Measurements from ENCODE around the gene HIVEP3. TPM values are rescaled to one million over a fixed set of nuclear protein-coding genes. Genes with fewer than 3 reads are reported as not detected.
A peak's percentile ranks its signal among the peaks of the same experiment; 100 is the strongest.

Gene HIVEP3
- total RNA-seq, 1 donor from 2014 or later: 3.6 TPM

DNA sequence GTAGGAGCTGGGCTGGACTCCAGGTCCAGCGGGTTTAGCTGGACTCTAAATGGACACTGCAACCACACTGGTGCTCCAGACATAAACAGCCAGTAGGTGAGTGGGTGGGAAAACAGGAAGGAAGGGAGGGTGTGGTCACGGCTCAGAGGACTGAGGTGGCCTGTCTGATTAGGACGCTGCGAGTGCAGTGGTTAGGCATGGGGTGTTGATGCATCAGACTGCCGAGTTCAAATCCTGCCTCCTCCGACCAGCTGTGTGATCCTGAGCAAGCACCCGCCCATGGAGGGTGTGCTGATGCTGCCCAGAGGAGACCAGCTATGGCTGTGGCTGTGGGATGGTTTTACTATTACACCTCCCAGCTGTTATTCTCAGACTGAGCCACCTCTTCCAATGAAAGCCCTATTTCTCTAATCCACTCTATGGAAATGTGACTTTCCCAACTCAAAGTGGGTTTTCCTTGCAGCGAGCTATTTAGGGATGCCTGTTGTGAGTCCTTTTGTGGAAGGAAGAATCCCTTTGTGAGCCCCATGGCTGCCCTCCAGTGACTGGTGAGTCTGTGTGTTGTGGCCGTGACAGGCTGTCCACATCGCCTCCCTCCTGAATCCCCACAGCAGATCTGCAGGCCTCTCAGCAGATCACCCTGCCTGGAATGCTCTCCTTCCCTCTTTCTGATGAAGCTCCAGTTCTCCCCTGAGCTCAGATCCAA is 377.7 kb downstream of the HIVEP3 start:
- DNase-seq (ENCODE audit: low spot score): peak; percentile 49
- H3K27ac Mint-ChIP-seq (ENCODE audit: unreplicated experiment): no peak overlapping the region

DNA sequence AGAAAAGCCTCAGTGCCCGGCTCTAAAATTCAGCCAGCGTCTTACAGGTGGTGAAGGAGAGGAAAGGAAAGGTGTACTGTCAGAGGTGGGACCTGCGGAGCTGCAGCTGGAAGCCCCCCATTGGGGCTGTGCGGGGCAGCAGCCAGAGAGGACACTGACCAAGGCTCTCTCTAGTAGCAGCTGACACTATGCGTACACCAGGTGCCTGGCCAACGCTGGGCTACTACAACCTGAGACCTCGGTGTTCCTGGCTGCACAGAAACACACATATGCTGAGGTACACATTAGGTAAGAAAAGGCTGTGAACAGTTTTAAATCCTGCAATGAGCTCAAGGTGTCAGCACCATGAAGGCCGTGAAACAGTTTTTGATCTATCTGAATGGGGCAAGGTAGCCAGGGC is 378.7 kb downstream of the HIVEP3 start:
- no peaks in the 10 kb centered on the region for H3K27me3 Mint-ChIP-seq (ENCODE audit: low read depth)
- no peak overlapping the region for H3K4me3 Mint-ChIP-seq (ENCODE audit: unreplicated experiment)
- no peak overlapping the region for H3K27ac Mint-ChIP-seq (ENCODE audit: unreplicated experiment)
- TF ChIP-seq, protein P1, sequence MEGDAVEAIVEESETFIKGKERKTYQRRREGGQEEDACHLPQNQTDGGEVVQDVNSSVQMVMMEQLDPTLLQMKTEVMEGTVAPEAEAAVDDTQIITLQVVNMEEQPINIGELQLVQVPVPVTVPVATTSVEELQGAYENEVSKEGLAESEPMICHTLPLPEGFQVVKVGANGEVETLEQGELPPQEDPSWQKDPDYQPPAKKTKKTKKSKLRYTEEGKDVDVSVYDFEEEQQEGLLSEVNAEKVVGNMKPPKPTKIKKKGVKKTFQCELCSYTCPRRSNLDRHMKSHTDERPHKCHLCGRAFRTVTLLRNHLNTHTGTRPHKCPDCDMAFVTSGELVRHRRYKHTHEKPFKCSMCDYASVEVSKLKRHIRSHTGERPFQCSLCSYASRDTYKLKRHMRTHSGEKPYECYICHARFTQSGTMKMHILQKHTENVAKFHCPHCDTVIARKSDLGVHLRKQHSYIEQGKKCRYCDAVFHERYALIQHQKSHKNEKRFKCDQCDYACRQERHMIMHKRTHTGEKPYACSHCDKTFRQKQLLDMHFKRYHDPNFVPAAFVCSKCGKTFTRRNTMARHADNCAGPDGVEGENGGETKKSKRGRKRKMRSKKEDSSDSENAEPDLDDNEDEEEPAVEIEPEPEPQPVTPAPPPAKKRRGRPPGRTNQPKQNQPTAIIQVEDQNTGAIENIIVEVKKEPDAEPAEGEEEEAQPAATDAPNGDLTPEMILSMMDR (IDR thresholded peaks at IDR 0.05): no peak
- H3K36me3 Mint-ChIP-seq (ENCODE audit: low read depth): no peaks in the 10 kb centered on the region
- H3K9me3 Mint-ChIP-seq (ENCODE audit: low read depth): no peaks in the 10 kb centered on the region
- H3K4me1 Mint-ChIP-seq (ENCODE audit: low read depth): peaks cover 39% of the 10 kb centered on the region
- DNase-seq (ENCODE audit: low spot score): peak; percentile 52

More for the DNA sequence above, 377.7 kb downstream of the HIVEP3 start:
- H3K27me3 Mint-ChIP-seq (ENCODE audit: low read depth): no peaks in the 10 kb centered on the region
- H3K4me1 Mint-ChIP-seq (ENCODE audit: low read depth): peaks cover 35% of the 10 kb centered on the region
- no peaks in the 10 kb centered on the region for H3K36me3 Mint-ChIP-seq (ENCODE audit: low read depth)
- TF ChIP-seq, protein P1 (IDR thresholded peaks at IDR 0.05): no peak
- H3K9me3 Mint-ChIP-seq (ENCODE audit: low read depth): no peaks in the 10 kb centered on the region
- no peak overlapping the region for H3K4me3 Mint-ChIP-seq (ENCODE audit: unreplicated experiment)

DNA sequence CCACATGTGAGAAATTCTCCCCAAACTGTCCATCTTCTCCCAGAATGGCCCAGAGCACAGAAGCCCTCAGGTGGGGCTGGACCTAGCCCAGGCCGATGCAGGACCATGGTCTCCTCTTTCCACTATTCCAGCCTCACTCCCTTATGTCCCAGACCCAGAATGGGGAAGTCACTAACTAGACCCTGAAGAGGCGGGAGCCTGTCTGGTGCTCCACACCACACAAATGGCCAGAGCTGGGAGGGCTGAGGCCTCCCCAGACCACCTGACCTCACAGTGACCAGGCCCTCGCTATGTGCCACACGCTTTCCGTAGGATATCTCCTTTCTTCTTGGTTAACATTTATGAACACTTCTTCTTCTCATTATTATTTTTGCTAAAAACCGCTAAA is 379.3 kb downstream of the HIVEP3 start:
- Mint-ChIP-seq H3K9me3 (ENCODE audit: low read depth) (no peaks in the 10 kb centered on the region), H3K4me3 (ENCODE audit: unreplicated experiment) (no peak overlapping the region), H3K27me3 (ENCODE audit: low read depth) (no peaks in the 10 kb centered on the region), H3K27ac (ENCODE audit: unreplicated experiment) (no peak overlapping the region), H3K36me3 (ENCODE audit: low read depth) (no peaks in the 10 kb centered on the region), H3K4me1 (ENCODE audit: low read depth) (peaks cover 39% of the 10 kb centered on the region)
- DNase-seq (ENCODE audit: low spot score): no peak
- TF ChIP-seq, protein P1 (IDR thresholded peaks at IDR 0.05): no peak

DNA sequence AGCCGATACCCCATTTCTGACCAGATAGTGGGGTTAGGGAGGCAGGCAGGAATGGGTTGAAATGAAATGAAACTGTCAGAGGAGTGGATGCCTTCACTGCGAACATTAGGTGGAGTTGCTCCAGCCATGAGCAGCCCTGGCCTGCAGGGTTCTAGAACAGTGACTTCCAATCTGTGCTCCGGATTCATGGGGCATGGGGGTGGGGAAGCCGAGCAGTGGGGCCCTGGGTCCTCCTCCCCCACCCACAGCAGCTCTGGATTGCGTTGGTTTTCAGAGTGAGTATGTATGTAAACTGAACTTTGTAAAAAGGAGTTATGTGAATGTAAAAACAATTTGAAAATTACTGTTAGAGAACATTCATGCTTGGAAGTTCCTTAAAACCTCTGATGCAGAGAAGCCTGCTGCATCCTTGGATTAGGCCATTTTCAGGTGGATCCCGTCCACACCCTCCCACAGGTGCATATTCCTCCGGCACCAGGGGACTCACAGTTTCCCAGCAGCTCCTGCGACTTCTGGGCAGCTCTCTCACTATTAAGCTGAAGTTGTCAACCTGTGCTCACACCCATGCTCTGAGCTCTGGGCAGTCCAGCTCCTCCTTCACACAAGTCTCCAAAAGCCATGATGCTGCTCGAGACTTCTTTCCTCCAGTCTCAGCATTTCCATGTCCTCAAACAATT is 379.8 kb downstream of the HIVEP3 start:
- Mint-ChIP-seq H3K36me3 (ENCODE audit: low read depth) (no peaks in the 10 kb centered on the region), H3K4me1 (ENCODE audit: low read depth) (peaks cover 39% of the 10 kb centered on the region), H3K9me3 (ENCODE audit: low read depth) (no peaks in the 10 kb centered on the region), H3K4me3 (ENCODE audit: unreplicated experiment) (no peak overlapping the region), H3K27ac (ENCODE audit: unreplicated experiment) (no peak overlapping the region), H3K27me3 (ENCODE audit: low read depth) (no peaks in the 10 kb centered on the region)
- TF ChIP-seq, protein P1 (IDR thresholded peaks at IDR 0.05): no peak
- DNase-seq (ENCODE audit: low spot score): peak; percentile 32

DNA sequence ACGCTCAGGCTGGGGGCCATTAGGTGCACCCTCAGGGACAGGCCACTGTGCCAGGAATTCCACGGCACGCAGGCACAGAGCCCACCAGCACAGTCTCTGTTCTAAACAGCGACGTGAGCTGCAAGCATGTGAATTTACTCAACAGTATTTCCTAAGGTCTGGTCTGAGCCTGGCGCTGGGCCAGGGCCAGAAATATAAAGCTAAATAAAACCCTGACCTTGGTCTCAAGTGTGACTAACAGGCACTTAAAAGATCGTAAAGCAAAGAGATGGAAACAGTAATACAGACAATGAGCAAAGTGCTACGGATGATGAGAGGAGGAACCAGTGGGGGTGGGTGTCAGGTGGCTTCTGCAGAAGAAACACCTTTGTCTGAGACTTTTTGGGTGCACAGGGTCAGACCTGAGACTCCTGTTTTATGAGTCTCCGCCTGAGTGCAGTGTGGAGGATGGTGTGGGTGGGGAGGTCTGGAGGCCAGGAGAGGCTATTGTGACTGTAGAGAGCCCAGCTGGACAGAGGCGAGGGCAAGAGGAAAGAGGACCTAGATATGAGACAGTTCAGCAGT is 380.9 kb downstream of the HIVEP3 start:
- peaks cover 3% of the 10 kb centered on the region for H3K27me3 Mint-ChIP-seq (ENCODE audit: low read depth)
- H3K4me3 Mint-ChIP-seq (ENCODE audit: unreplicated experiment): peak overlapping the region; percentile 45
- no peaks in the 10 kb centered on the region for H3K36me3 Mint-ChIP-seq (ENCODE audit: low read depth)
- H3K9me3 Mint-ChIP-seq (ENCODE audit: low read depth): no peaks in the 10 kb centered on the region
- peak overlapping the region; percentile 87 for H3K27ac Mint-ChIP-seq (ENCODE audit: unreplicated experiment)
- TF ChIP-seq, protein P1 (IDR thresholded peaks at IDR 0.05): no peak
- H3K4me1 Mint-ChIP-seq (ENCODE audit: low read depth): peaks cover 39% of the 10 kb centered on the region
- peak; percentile 57 for DNase-seq (ENCODE audit: low spot score)

Measured in chondrocyte (in vitro differentiated cells).